ENCODE data around the gene CCDC50.

- TF ChIP-seq EZH2phosphoT487 (IDR thresholded peaks at IDR 0.05; ENCODE audit: borderline replicate concordance, low read length) (no peak), CTCF (IDR thresholded peaks at IDR 0.05; ENCODE audit: low read depth, low read length, poor library complexity, severe bottlenecking) (no peak)
These were observed 722 bp upstream of the CCDC50 start for GRCh38 chr3:191328383-191328961.
